SJSA1 (cell line): Measurements from ENCODE around the gene TMSB4X. TPM values are rescaled to one million over a fixed set of nuclear protein-coding genes. Genes with fewer than 3 reads are reported as not detected.

Experiments used
- DNase-seq, 2 experiments: peaks; one replicate each; pipeline ENCODE4 v3.0.0-alpha.2; 2015 to 2020; ENCODE audit warnings: low spot score in 2 of 2, low read depth in 1 of 2
- H3K27ac ChIP-seq: fragments of 250-450 bp; sonication (Bioruptor Pico); 2 replicates; pipeline ENCODE4 v1.5.1; 2020; ENCODE audit warnings: mild to moderate bottlenecking, moderate library complexity
- H3K27me3 ChIP-seq: fragments of 250-450 bp; sonication (Bioruptor Pico); replicated peaks from 2 replicates; pipeline ENCODE4 v1.5.1; 2020; ENCODE audit warnings: mild to moderate bottlenecking, moderate library complexity
- H3K36me3 ChIP-seq: fragments of 250-450 bp; sonication (Bioruptor Pico); 2 replicates; pipeline ENCODE4 v1.5.1; 2020; ENCODE audit warnings: mild to moderate bottlenecking
- H3K4me1 ChIP-seq: fragments of 250-450 bp; sonication (Bioruptor Pico); replicated peaks from 2 replicates; pipeline ENCODE4 v1.6.1; 2021; ENCODE audit warnings: mild to moderate bottlenecking
- H3K4me3 ChIP-seq: fragments of 250-450 bp; sonication (Bioruptor Pico); 2 replicates; pipeline ENCODE4 v1.5.1; 2020; ENCODE audit warnings: mild to moderate bottlenecking
- H3K9me3 ChIP-seq: fragments of 250-450 bp; sonication (Bioruptor Pico); replicated peaks from 2 replicates; pipeline ENCODE4 v1.5.1; 2020; ENCODE audit warnings: mild to moderate bottlenecking
- total RNA-seq: library from RNA; depleted of rRNA; stranded (reverse); fragments of >200 nt; shearing (Covaris generic); gene quantifications from 2 replicates; pipeline ENCODE4 v1.2.3, GENCODE V29; 2014

TMSB4X gene
- total RNA-seq, 1 experiment from 2014 or later = 4,755 TPM

DNA sequence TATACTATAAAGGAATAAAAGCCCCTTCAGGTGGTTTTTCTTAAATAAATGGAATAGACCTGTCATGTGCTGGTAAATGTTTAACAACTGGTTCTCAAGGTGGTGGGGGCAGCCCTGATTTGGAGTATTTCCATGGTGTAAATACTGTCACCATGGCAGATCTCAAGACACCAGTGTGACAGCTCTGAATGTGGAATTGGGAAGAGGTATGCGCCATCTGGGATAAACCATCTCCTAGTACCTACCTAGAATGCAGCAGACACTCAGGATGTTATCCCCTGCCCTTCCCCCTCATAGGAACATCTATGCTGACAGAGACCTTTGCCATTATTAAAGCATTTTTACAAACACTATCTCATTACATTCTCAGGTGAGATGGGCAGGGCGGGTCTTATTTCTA lies 26.4 kb upstream of the TMSB4X start:
- Histone ChIP-seq H3K27me3 (no peaks in the 10 kb centered on the region), H3K4me3 (no peak overlapping the region), H3K4me1 (peaks cover 37% of the 10 kb centered on the region), H3K9me3 (no peaks in the 10 kb centered on the region), H3K36me3 (no peaks in the 10 kb centered on the region), H3K27ac (no peak overlapping the region)
- no peak for DNase-seq

DNA sequence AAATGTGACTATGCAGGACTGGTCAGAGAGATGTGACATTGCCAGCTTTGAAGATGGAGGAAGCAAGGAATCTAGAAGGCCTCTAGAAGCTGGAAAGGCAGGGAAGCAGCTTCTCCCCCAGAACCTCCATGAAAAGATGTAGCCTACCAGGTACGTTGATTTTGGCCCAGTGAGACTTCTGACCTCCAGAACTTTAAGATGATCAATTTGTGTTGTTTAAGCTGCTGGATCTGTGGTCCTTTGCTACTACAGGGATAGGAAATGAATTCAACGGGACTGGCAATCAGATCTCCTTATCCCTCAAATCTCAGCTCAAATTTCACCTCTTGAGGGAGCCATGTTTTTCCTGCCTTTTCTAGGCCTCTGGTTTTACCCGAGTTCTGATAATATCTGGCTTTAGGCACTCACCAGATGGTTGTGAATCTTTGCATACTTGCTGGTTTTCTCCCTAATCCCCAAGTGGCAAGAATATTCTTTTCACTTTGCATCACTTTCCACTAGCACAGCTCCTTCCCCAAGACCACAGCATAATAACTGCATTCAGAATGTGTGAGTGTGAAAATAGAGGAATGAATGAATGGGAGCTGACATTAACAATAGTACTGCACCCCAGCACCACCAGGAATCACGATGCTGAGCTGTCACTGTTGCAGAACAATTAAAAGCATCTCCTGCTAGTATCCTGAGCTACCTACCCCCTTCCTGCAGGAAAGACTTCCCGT lies 25.5 kb upstream of the TMSB4X start:
- Histone ChIP-seq H3K27ac (peak overlapping the region; percentile 79), H3K4me1 (peaks cover 37% of the 10 kb centered on the region), H3K9me3 (no peaks in the 10 kb centered on the region), H3K27me3 (no peaks in the 10 kb centered on the region), H3K4me3 (no peak overlapping the region), H3K36me3 (no peaks in the 10 kb centered on the region)
- no peak for DNase-seq

DNA sequence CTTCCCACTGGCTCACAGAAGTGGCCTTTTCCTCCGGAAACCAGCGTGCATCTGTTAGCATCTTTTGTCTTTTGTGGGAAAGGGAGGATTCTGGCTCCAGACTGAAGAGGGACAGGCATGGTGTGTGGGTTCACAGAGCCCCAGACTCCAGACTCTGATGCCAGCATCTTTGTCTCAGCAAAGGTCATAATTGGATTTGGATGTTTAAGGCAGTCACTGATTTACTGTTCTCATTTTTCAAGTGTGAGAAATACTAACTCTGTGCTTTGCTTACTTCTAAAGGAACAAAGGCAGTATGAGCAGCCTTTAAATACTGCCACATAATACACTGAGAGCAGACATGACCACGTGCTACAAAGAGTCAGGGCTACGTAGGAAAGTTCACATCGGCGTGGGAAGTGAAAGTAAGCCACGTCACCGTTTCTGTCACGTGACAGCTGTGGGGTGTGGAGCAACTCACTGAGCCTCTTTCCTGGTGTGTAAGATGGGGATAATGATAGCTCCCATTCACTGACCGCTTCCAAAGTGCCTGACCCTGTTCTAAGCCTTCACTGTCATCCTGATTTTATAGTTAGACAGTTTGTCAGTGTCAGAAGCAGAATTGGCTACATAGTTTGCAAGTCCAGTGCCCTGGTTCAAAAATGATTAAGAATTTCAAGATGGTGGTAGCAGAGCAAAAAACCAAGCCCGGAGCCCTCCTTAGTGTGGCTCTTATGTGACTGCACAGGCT lies 24.8 kb upstream of the TMSB4X start:
- no peaks in the 10 kb centered on the region for H3K36me3 ChIP-seq
- H3K4me3 ChIP-seq = no peak overlapping the region
- peak overlapping the region; percentile 79 for H3K27ac ChIP-seq
- H3K9me3 ChIP-seq = no peaks in the 10 kb centered on the region
- H3K27me3 ChIP-seq = no peaks in the 10 kb centered on the region
- peak; percentile 69 to 72 for DNase-seq
- H3K4me1 ChIP-seq = peaks cover 37% of the 10 kb centered on the region

DNA sequence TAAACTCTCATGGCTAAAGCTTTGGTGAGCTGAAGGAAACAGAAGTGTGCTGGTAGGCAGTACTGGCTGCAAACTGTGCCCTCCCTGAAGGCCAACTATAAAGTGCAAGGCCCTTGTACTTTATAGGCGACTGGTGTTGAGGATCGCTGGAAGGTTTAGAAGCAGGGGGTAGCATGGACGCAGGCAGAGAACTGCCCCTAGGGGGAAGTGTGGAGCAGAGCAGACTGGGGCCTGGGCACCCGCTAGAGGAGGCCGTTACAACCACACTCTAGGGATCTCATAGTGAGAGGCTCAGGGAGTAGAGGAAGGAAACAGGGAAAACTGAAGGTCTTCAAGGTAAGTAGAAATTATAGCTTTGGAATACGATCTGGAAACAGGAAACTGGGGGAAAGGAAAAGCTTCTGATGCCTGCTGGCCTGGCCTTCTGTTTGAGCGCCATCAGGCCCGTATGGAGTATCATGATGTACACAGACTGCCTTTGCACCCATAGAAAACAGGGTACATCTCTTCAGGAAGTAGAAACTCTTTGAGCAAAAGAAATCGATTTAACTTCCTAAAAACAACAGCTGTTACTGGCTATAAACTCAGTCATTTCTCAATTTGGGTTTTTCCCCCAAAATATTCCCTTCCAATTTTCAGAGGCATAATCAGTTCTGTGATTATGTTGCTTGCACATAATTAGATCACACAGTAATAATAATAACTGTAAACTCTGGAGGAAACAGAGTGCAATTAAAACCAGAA lies 23.9 kb upstream of the TMSB4X start:
- H3K27ac ChIP-seq = peak overlapping the region; percentile 79; the same call in 1 of the 2 replicates
- no peaks in the 10 kb centered on the region for H3K9me3 ChIP-seq
- no peaks in the 10 kb centered on the region for H3K36me3 ChIP-seq
- no peak overlapping the region for H3K4me3 ChIP-seq
- H3K4me1 ChIP-seq = peaks cover 40% of the 10 kb centered on the region
- DNase-seq = no peak
- no peaks in the 10 kb centered on the region for H3K27me3 ChIP-seq

DNA sequence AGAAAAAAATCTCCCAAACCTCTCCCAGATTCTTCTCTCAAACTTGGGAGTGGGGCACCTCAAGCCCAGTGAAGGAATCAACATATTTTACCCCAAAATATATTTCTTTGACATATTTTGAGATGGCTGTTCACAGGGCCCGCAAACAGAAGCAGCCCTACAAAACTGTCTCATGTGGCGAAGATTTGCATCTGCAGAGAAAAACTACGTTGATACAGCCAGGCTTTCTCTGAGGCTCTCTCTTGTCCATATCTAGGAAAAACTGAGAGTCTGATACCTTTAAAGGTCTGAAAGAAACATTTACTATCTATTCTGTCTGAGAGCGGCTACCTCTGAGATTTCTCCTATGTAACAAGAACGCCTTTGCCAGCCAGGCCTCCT lies 23.3 kb upstream of the TMSB4X start:
- Histone ChIP-seq H3K4me3 (no peak overlapping the region), H3K4me1 (peaks cover 40% of the 10 kb centered on the region), H3K27me3 (no peaks in the 10 kb centered on the region), H3K27ac (no peak overlapping the region), H3K36me3 (no peaks in the 10 kb centered on the region), H3K9me3 (no peaks in the 10 kb centered on the region)
- DNase-seq = no peak

DNA sequence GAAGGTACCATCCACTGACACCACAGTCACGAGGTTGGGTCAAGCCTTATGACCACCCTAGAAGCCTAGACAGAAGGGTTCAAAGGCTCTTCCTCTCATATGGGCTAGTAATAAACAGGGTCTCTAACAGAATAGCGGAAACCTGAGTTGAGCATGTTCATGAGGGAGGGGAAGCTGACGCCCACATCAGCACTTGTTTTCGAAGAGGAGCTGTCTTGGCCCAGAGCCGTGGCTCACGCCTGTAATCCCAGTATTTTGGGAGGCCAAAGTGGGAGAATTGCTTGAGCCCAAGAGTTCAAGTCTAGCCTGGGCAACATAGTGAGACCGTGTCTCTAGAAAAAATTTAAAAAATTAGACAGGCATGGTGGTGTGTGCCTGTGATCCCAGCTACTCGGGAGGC lies 21.5 kb upstream of the TMSB4X start:
- H3K27ac ChIP-seq = no peak overlapping the region
- no peak for DNase-seq
- no peak overlapping the region for H3K4me3 ChIP-seq
- H3K9me3 ChIP-seq = no peaks in the 10 kb centered on the region
- H3K27me3 ChIP-seq = no peaks in the 10 kb centered on the region
- H3K4me1 ChIP-seq = peaks cover 39% of the 10 kb centered on the region
- H3K36me3 ChIP-seq = no peaks in the 10 kb centered on the region

DNA sequence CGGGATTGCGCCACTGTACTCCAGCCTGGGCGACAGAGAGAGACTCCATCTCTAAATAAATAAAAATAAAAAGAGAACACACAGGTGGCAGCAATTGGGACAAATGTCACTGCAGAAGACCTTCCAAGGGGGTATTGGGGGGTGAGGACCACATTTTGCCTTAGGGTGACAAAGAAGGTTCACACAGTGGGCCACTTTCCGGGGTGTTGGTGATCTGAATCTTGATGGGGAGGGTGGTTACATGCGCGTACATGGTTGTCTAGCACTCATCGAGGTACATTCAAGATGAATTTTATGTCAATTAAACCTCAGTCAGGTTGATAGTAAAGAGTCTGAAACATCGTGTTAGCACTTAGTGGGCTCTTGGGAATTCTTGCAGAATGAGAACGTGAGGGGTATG lies 20.5 kb upstream of the TMSB4X start:
- H3K36me3 ChIP-seq = no peaks in the 10 kb centered on the region
- no peaks in the 10 kb centered on the region for H3K9me3 ChIP-seq
- H3K4me3 ChIP-seq = no peak overlapping the region
- H3K27me3 ChIP-seq = no peaks in the 10 kb centered on the region
- no peak for DNase-seq
- H3K27ac ChIP-seq = no peak overlapping the region
- H3K4me1 ChIP-seq = peaks cover 34% of the 10 kb centered on the region

DNA sequence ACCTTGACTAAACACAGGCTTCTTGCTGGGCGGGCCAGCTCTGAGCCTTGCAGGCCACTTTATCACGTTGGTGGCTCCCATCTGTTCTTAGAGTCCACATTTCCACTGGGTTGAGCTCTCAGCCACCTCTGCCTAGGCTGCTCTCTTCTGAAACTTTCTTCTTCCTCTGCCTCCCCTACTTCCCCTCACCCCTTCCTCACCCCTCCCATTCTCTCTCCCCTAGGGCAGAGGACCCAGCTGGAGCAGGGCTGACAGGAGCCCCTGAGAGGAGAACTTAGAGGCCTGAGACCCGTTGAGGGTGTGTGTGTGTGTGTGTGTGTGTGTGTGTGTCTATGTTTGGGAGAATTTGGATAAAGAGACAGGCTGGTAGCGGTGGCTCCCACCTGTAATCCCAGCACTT lies 19.9 kb upstream of the TMSB4X start:
- no peak overlapping the region for H3K4me3 ChIP-seq
- no peaks in the 10 kb centered on the region for H3K9me3 ChIP-seq
- no peaks in the 10 kb centered on the region for H3K36me3 ChIP-seq
- no peak for DNase-seq
- no peaks in the 10 kb centered on the region for H3K27me3 ChIP-seq
- H3K27ac ChIP-seq = no peak overlapping the region
- H3K4me1 ChIP-seq = peaks cover 28% of the 10 kb centered on the region

DNA sequence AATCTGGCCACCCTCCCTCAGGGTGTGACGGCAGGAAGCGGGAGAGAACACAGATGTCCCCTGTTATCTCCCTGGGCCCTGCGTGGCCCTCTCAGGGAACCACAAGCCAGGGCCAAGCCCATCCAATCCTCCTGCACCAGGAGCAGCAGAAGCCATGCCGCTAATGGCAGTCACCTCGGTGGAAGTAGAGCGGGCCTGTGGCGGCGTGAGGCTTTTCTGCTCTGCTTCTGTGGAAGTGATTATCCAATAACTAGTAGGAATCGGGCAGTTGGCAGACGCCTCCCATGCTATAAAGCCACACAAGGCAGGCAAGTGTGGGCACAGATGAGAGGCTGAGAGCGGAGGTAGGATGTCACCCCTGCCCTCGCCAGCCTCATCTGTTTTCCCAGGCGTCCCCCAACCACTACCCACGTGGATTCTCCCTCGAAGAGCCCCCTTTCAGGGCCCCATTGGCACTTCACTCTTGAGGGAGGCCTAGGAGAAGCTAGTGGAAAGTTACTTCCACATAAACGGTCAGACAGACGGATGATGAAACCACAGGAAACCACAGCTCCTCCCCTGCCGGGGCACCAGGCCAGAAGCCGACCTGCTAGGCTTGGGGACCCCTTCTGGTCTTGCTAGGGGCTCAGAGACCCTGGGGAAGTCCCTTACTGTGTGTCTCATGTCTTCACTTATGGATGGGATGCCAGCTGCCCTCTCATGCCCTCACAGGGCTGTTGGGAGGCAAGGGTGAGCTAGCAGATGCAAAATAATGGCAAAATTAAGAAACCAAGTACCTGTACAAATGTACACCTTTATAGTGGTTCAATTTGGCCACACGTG lies 18.8 kb upstream of the TMSB4X start:
- H3K27ac ChIP-seq = peak overlapping the region; percentile 93
- peak; percentile 56 to 71 for DNase-seq

DNA sequence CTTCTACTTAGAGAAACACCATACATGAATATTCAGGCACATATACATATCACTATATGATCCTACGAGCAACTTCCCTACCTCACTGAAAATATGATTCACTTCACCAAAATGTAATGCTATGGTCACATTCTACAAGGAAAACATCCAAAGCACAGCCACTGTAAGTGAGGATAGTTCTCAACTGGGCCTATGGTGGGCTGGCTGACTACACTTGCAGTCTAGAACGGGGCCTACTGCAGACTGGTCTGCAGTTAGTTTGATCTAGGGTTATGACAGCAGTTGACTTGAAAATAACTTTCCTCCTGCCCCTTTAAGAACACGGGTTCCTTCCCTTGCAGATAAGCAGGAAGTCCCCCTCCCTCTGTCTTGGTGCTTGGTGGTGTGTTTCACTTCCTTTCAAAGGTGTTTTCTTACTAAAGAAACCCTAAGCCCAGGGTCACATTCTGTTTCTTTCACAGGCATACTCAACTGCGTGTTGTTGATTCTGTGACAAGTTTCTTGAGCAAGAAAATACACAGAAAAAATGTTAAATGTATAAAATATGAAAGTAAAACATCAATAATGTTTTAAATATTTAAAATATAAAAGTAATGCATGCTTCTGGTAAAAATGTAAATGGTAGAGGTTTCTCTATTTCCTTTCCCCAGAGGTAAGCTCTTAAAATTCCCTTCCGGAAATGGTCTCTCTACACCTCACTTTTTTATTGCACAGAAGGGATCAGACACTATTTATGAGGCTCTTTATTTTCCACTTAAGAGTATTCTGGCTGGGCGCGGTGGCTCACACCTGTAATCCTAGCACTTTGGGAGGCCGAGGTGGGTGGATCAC lies 18.0 kb upstream of the TMSB4X start:
- DNase-seq = peak in 1 of 2 experiments; percentile 59
- H3K27me3 ChIP-seq = no peaks in the 10 kb centered on the region
- no peaks in the 10 kb centered on the region for H3K9me3 ChIP-seq
- no peak overlapping the region for H3K4me3 ChIP-seq
- peaks cover 18% of the 10 kb centered on the region for H3K4me1 ChIP-seq
- H3K36me3 ChIP-seq = no peaks in the 10 kb centered on the region
- peak overlapping the region; percentile 93 for H3K27ac ChIP-seq

More for the DNA sequence above, 18.8 kb upstream of the TMSB4X start:
- Histone ChIP-seq H3K9me3 (no peaks in the 10 kb centered on the region), H3K36me3 (no peaks in the 10 kb centered on the region), H3K4me1 (peaks cover 18% of the 10 kb centered on the region), H3K27me3 (no peaks in the 10 kb centered on the region), H3K4me3 (no peak overlapping the region)

DNA sequence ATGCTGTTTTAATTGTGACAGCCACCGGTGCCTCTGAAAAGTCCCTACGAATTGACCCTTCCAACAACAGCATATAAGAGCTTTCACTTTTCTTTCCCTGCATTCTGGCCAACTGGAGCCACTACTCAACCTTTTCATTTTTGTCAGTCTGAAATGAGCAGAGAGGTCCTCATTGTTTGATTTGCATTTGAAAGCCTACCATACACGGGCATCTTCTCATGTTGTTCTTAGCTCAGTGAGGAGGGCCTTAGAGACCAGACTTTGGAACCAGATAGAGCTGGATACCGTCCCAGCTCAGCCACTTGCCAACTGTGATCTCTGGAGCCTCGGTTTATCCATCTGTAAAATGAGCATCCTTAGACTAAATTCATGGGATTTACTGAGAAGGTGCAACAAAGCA lies 16.9 kb upstream of the TMSB4X start:
- no peaks in the 10 kb centered on the region for H3K9me3 ChIP-seq
- peaks cover 18% of the 10 kb centered on the region for H3K4me1 ChIP-seq
- DNase-seq = no peak
- no peaks in the 10 kb centered on the region for H3K36me3 ChIP-seq
- H3K27me3 ChIP-seq = no peaks in the 10 kb centered on the region
- no peak overlapping the region for H3K4me3 ChIP-seq
- H3K27ac ChIP-seq = no peak overlapping the region

DNA sequence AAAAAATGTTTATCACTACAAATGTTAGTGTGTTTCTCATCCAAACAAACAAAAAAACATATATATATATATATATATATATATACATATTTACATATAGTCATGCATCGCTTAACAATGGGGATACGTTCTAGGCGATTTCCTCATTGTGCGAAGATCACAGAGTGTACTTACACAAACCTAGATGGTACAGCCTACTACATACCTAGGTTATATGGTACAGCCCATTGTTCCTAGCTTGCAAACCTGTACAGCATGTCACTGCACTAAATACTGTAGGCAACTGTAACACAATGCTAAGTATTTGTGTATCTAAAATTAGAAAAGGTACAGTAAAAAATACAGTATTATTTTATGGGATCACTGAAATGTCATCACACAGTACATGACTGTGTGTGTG lies 16.4 kb upstream of the TMSB4X start:
- peaks cover 18% of the 10 kb centered on the region for H3K4me1 ChIP-seq
- H3K36me3 ChIP-seq = no peaks in the 10 kb centered on the region
- H3K9me3 ChIP-seq = no peaks in the 10 kb centered on the region
- no peaks in the 10 kb centered on the region for H3K27me3 ChIP-seq
- H3K27ac ChIP-seq = no peak overlapping the region
- DNase-seq = no peak
- H3K4me3 ChIP-seq = no peak overlapping the region
